ENCODE data around the gene CARS1. TPM values are rescaled to one million over a fixed set of nuclear protein-coding genes. Genes with fewer than 3 reads are reported as not detected.

CARS1 gene
- total and polyA plus RNA-seq, 10 of the 15 experiments (the other 5 are each of a cell fraction or from before 2014, with no cell fraction given): 7.8 to 60.6 (median 45.7) TPM

DNA sequence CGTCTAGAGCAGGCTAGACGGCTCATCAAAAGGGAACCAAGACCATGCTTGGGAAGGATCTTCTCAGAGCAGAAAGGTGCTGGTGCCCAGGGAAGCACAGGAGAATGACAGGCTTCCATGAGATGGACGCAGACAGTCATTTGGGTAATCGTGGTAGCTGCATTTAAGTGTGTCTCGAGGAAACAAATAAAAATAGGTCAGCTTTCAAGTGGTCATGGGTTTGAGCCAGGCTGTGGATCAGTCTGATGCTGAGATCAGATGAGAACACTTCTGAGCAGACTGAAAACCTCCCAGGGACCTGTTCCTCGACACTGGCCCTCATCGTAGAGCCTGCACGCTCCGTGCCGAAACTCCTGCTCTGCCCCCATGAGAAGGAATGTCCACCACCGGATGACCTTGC lies 4.7 kb downstream of the CARS1 start:
- ATAC-seq: no peak
- Histone ChIP-seq H3K27me3 (replicated peaks in 1 of 2; ENCODE audit: control insufficient read depth in 2 of 2, insufficient read depth in 2 of 2, low read length in 1 of 2) (no peaks in the 10 kb centered on the region), H4K20me1 (ENCODE audit: control insufficient read depth, insufficient read depth) (peaks cover 3% of the 10 kb centered on the region; the same call in 1 of the 2 replicates), H3K4me2 (ENCODE audit: control insufficient read depth, insufficient read depth) (peak overlapping the region; percentile 56), H3K4me3 (no peak overlapping the region; the same call in 1 of the 2 replicates), H3K36me3 (ENCODE audit: control insufficient read depth in 2 of 2, insufficient read depth in 2 of 2, low read length in 1 of 2) (peaks cover 0 to 2% of the 10 kb centered on the region in 2 experiments; a peak in 3 of 4 replicates), H2AFZ (ENCODE audit: control insufficient read depth, low read depth, low read length) (no peak overlapping the region), H3K27ac (ENCODE audit: control insufficient read depth, insufficient read depth) (no peak overlapping the region; the same call in 1 of the 2 replicates), H3K4me1 (ENCODE audit: control insufficient read depth, insufficient read depth, low read length) (peaks cover 32% of the 10 kb centered on the region), H3K9ac (ENCODE audit: control insufficient read depth, insufficient read depth, low read length) (no peak overlapping the region; the same call in 1 of the 2 replicates), H3K9me3 (replicated peaks; ENCODE audit: control insufficient read depth, insufficient read depth, low read length) (no peaks in the 10 kb centered on the region), H3K79me2 (ENCODE audit: control insufficient read depth, insufficient read depth, low read length) (peaks cover 89% of the 10 kb centered on the region)
- SMC1A ChIA-PET (ENCODE audit: uncharacterized antibody, unreplicated experiment): interaction anchor here (1.0 to 4.4 kb wide), 4 partner anchors 15 to 37 kb away, joined by 3 to 52 read pairs (median 5); no protein-coding TSS in a partner anchor
- intact Hi-C loops (cut with micrococcal nuclease; ENCODE audit: unreplicated experiment) (loop anchor here (5.0 kb wide), 1 partner anchor 40 kb away; no protein-coding TSS in a partner anchor), in situ Hi-C loops (cut with MboI) (no loop called here)
- RAD21 ChIA-PET (ENCODE audit: unreplicated experiment): interaction anchor here (5.0 kb wide), 1 partner anchor 38 kb away, joined by 58 read pairs; no protein-coding TSS in a partner anchor
- BruUV-seq (replicated peaks): no TSS peak
- CTCF ChIA-PET: interaction anchor here (1.0 to 8.2 kb wide), 5 partner anchors 15 to 83 kb away, joined by 3 to 95 read pairs (median 5); no protein-coding TSS in a partner anchor
- no peak for DNase-seq (ENCODE audit: low read depth, low spot score)
- WGBS (ENCODE audit: insufficient coverage, insufficient replicate concordance, low lambda C conversion rate, missing lambda C conversion rate): 48% methylated on average over 11 of the region's 11 CpGs
- FAIRE-seq: no peak
- POLR2A ChIA-PET: no interaction called here
- TF ChIP-seq CBX3 (IDR thresholded peaks at IDR 0.05; ENCODE audit: borderline replicate concordance, low read depth): no peak
- TF ChIP-seq, protein P1, sequence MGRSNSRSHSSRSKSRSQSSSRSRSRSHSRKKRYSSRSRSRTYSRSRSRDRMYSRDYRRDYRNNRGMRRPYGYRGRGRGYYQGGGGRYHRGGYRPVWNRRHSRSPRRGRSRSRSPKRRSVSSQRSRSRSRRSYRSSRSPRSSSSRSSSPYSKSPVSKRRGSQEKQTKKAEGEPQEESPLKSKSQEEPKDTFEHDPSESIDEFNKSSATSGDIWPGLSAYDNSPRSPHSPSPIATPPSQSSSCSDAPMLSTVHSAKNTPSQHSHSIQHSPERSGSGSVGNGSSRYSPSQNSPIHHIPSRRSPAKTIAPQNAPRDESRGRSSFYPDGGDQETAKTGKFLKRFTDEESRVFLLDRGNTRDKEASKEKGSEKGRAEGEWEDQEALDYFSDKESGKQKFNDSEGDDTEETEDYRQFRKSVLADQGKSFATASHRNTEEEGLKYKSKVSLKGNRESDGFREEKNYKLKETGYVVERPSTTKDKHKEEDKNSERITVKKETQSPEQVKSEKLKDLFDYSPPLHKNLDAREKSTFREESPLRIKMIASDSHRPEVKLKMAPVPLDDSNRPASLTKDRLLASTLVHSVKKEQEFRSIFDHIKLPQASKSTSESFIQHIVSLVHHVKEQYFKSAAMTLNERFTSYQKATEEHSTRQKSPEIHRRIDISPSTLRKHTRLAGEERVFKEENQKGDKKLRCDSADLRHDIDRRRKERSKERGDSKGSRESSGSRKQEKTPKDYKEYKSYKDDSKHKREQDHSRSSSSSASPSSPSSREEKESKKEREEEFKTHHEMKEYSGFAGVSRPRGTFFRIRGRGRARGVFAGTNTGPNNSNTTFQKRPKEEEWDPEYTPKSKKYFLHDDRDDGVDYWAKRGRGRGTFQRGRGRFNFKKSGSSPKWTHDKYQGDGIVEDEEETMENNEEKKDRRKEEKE (IDR thresholded peaks at IDR 0.05): no peak
- no peak for TF ChIP-seq CEBPB (IDR thresholded peaks at IDR 0.05; ENCODE audit: borderline replicate concordance in 1 of 2, low read depth in 2 of 2, low read length in 2 of 2)
- no peak for TF ChIP-seq CREB1 (IDR thresholded peaks at IDR 0.05; ENCODE audit: low read depth)
- no peak for TF ChIP-seq POU2F2 (IDR thresholded peaks at IDR 0.05; ENCODE audit: borderline replicate concordance, low read depth, low read length)
- no peak for TF ChIP-seq KDM1A (IDR thresholded peaks at IDR 0.05; ENCODE audit: borderline replicate concordance)
- TF ChIP-seq ETV6 (conservative IDR thresholded peaks at IDR 0.05 in 1 of 2, IDR thresholded peaks at IDR 0.05 in 1 of 2; ENCODE audit: borderline replicate concordance in 1 of 2, low read depth in 1 of 2): no peak
- TF ChIP-seq PML (IDR thresholded peaks at IDR 0.05; ENCODE audit: low read length): no peak
- no peak for TF ChIP-seq HDGF (IDR thresholded peaks at IDR 0.05)
- no peak; the same call in 1 of the 2 replicates for TF ChIP-seq POLR2A (IDR thresholded peaks at IDR 0.05; ENCODE audit: low read depth, low read length)
- TF ChIP-seq, protein P2, sequence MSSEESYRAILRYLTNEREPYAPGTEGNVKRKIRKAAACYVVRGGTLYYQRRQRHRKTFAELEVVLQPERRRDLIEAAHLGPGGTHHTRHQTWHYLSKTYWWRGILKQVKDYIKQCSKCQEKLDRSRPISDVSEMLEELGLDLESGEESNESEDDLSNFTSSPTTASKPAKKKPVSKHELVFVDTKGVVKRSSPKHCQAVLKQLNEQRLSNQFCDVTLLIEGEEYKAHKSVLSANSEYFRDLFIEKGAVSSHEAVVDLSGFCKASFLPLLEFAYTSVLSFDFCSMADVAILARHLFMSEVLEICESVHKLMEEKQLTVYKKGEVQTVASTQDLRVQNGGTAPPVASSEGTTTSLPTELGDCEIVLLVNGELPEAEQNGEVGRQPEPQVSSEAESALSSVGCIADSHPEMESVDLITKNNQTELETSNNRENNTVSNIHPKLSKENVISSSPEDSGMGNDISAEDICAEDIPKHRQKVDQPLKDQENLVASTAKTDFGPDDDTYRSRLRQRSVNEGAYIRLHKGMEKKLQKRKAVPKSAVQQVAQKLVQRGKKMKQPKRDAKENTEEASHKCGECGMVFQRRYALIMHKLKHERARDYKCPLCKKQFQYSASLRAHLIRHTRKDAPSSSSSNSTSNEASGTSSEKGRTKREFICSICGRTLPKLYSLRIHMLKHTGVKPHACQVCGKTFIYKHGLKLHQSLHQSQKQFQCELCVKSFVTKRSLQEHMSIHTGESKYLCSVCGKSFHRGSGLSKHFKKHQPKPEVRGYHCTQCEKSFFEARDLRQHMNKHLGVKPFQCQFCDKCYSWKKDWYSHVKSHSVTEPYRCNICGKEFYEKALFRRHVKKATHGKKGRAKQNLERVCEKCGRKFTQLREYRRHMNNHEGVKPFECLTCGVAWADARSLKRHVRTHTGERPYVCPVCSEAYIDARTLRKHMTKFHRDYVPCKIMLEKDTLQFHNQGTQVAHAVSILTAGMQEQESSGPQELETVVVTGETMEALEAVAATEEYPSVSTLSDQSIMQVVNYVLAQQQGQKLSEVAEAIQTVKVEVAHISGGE (CRISPR knock-in tag; IDR thresholded peaks at IDR 0.05): no peak
- no peak for TF ChIP-seq ESRRA (IDR thresholded peaks at IDR 0.05; ENCODE audit: low read length)
- TF ChIP-seq, protein P3, sequence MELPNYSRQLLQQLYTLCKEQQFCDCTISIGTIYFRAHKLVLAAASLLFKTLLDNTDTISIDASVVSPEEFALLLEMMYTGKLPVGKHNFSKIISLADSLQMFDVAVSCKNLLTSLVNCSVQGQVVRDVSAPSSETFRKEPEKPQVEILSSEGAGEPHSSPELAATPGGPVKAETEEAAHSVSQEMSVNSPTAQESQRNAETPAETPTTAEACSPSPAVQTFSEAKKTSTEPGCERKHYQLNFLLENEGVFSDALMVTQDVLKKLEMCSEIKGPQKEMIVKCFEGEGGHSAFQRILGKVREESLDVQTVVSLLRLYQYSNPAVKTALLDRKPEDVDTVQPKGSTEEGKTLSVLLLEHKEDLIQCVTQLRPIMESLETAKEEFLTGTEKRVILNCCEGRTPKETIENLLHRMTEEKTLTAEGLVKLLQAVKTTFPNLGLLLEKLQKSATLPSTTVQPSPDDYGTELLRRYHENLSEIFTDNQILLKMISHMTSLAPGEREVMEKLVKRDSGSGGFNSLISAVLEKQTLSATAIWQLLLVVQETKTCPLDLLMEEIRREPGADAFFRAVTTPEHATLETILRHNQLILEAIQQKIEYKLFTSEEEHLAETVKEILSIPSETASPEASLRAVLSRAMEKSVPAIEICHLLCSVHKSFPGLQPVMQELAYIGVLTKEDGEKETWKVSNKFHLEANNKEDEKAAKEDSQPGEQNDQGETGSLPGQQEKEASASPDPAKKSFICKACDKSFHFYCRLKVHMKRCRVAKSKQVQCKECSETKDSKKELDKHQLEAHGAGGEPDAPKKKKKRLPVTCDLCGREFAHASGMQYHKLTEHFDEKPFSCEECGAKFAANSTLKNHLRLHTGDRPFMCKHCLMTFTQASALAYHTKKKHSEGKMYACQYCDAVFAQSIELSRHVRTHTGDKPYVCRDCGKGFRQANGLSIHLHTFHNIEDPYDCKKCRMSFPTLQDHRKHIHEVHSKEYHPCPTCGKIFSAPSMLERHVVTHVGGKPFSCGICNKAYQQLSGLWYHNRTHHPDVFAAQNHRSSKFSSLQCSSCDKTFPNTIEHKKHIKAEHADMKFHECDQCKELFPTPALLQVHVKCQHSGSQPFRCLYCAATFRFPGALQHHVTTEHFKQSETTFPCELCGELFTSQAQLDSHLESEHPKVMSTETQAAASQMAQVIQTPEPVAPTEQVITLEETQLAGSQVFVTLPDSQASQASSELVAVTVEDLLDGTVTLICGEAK (IDR thresholded peaks at IDR 0.05; ENCODE audit: borderline replicate concordance): no peak

Measured in GM12878 (cell line).